GM18508 (cell line): ENCODE measurements around the gene TAF1.
"Not testable (repeated sequence)": the region's sequence is repeated elsewhere in the genome, so short reads cannot be mapped to it uniquely, and the experiment has no call there.

Experiments used
- ATAC-seq: cut with Tn5 transposase; IDR thresholded peaks from one replicate; pipeline ENCODE4 v1.9.1; 2021; ENCODE audit warnings: moderate number of reproducible peaks; ENCODE audit not compliant: insufficient read depth, unreplicated experiment

Gene TAF1

GRCh38 chrX:71432733-71433132 lies 66.6 kb downstream of the TAF1 start:
- ATAC-seq, result no peak

DNA sequence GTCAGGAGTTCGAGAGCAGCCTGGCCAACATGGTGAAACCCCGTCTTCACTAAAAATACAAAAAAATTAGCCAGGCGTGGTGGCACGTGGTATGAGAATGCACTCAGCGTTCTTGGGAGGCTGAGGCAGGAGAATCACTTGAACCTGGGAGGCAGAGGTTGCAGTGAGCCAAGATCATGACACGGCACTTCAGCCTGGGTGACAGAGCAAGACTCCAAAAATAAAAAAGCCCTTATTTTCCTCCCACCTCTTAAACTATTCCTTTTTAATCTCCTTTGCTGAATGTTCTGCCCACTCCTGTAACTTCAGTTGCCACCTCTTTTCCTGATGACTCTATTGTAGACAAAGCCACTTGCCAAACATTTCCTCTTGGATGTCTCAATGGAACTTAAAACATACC lies 72.6 kb downstream of the TAF1 start:
- no peak for ATAC-seq

DNA sequence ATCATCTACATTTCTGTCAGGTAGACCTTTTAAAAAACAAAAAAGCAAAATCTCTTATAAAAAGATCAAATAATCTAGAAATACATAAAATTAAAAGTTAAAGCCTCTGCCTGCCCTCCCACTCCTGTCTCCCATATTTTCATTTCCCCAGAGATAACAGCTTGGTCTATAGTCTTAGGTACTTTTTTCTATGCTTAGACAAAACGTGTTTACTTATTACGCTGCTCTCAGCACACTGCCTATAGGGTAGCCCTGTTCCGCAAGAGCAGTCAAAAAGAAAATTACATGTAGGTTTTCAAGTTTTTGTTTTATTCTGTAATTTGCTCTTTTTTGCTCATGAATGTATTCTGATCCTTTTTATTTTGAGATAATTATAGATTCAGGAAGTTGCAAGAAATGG lies 73.3 kb downstream of the TAF1 start:
- ATAC-seq, result no peak

- no peak for ATAC-seq
Measured at GRCh38 chrX:71439896-71440295, 73.7 kb downstream of the TAF1 start.

DNA sequence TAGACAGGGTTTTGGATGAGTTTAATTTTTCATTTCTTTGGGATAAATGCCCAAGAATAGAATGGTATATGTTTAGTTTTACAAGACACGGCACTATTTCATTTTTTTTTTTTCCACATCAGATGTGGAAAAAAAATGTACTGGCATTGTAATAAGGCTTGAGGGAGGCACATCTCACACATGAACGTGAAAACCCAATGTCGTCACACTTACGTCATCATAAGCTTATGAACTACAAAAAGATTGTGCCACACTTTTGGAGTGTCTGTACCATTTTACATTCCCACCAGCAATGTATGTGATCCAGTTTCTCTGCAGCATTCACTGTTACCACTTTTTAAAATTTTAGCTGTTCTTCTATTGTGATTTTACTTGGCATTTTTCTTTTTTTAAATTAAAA lies 74.2 kb downstream of the TAF1 start:
- ATAC-seq, result no peak

GRCh38 chrX:71441809-71442208 lies 75.7 kb downstream of the TAF1 start:
- ATAC-seq, result not testable (repeated sequence)

GRCh38 chrX:71450433-71451106 lies 84.4 kb downstream of the TAF1 start:
- ATAC-seq, result no peak

DNA sequence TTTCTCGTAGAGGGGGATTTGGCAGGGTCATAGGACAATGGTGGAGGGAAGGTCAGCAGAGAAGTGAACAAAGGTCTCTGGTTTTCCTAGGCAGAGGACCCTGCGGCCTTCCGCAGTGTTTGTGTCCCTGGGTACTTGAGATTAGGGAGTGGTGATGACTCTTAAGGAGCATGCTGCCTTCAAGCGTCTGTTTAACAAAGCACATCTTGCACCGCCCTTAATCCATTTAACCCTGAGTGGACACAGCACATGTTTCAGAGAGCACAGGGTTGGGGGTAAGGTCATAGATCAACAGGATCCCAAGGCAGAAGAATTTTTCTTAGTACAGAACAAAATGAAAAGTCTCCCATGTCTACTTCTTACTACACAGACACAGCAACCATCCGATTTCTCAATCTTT lies 85.4 kb downstream of the TAF1 start:
- not testable (repeated sequence) for ATAC-seq

DNA sequence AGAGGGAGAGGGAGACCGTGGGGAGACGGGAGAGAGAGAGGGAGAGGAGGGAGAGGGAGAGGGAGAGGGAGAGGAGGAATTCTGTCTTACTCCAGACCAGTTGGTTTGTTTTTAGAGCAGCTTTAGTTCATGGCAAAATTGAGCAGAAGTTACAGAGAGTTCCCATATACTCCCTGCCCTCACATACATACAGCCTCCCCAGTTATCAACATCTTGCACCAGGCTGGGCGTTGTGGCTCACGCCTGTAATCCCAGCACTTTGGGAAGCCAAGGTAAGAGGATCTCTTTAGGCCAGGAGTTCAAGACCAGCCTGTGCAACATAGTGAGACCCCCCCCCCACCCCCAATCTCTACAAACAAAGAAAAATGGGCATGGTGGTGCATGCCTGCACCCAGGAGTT lies 86.9 kb downstream of the TAF1 start:
- ATAC-seq, result no peak

- no peak for ATAC-seq
Measured at GRCh38 chrX:71454222-71454621, 88.1 kb downstream of the TAF1 start.

- no peak for ATAC-seq
Measured at GRCh38 chrX:71458866-71459265, 92.7 kb downstream of the TAF1 start.

GRCh38 chrX:71464968-71465367 lies 98.8 kb downstream of the TAF1 start:
- ATAC-seq, result no peak

GRCh38 chrX:71466979-71467523 lies 100.9 kb downstream of the TAF1 start:
- ATAC-seq, result no peak

DNA sequence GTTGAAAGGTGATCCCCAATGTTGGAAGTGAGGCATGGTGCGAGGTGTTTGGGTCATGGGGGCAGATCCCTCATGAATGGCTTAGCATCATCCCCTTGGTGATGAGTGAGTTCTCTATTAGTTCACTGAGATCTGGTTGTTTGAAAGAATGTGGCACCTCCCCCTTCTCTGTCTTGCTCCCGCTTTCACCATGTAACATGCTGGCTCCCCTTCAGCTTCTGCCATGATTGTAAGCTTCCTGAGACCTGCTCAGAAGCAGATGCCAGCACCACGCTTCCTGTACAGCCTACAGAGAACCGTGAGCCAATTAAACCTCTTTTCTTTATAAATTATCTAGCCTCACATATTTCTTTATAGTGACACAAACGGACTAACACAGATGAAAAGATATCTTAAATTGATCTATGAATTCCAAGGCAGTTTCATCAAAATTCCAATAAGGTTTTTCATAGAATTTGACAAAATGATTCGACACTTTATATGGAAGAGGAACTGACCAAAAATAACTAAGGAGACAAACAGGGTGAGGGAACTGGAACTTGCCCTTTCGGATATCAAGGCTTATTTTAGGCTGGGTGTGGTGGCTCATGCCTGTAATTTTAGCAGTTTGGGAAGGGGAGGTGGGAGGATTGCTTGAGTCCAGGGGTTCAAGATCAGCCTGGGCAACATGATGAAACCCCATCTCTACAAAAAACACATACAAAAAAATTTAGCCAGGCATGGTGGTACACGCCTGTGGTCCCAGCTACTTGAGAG lies 109.8 kb downstream of the TAF1 start:
- ATAC-seq, result no peak

DNA sequence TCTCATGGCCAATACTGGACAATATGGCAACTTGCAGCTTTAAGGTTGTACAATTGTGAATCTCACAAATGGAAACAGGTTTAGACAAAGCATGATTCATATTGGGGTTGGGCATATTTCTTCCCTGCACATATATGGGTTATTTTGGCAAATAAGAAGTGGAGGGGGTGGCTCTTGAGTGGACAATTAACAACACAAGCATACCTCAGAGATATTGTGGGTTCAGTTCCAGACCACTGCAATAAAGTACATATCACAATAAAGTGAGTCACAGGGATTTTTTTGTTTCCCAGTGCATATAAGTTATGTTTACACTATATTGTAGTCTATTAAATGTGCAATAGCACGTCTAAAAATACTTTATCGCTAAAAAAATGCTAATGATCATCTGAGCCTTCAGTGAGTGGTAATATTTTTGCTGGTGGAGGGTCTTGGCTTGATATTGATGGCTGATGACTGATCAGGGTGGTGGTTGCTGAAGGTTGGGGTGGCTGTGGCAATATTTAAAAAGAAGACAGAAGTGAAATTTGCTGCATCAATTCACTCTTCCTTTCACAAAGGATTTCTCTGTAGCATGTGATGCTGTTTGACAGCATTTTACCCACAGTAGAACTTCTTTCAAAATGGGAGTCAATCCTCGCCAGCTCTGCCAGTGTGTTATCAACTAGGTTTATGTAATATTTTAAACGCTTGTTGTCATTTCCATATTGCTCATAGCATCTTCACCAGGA lies 116.2 kb downstream of the TAF1 start:
- no peak for ATAC-seq

GRCh38 chrX:71487814-71488213 lies 121.7 kb downstream of the TAF1 start:
- ATAC-seq, result no peak

DNA sequence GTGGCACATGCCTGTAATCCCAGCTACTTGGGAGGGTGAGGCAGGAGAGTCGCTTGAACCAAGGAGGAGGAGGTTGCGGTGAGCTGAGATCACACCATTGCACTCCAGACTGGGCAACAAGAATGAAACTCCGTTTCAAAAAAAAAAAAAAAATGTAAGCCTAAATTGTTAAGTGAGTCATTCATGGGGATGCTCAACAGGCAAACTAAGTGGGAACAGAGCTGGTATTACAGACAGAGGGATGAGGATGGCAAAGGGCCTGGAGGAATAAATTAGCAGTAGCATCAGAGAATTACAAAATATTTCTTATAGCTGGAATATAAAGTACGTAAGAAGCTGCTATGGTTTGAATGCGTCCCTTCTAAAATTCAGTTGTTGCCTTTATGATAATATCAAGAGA lies 123.4 kb downstream of the TAF1 start:
- ATAC-seq, result no peak

DNA sequence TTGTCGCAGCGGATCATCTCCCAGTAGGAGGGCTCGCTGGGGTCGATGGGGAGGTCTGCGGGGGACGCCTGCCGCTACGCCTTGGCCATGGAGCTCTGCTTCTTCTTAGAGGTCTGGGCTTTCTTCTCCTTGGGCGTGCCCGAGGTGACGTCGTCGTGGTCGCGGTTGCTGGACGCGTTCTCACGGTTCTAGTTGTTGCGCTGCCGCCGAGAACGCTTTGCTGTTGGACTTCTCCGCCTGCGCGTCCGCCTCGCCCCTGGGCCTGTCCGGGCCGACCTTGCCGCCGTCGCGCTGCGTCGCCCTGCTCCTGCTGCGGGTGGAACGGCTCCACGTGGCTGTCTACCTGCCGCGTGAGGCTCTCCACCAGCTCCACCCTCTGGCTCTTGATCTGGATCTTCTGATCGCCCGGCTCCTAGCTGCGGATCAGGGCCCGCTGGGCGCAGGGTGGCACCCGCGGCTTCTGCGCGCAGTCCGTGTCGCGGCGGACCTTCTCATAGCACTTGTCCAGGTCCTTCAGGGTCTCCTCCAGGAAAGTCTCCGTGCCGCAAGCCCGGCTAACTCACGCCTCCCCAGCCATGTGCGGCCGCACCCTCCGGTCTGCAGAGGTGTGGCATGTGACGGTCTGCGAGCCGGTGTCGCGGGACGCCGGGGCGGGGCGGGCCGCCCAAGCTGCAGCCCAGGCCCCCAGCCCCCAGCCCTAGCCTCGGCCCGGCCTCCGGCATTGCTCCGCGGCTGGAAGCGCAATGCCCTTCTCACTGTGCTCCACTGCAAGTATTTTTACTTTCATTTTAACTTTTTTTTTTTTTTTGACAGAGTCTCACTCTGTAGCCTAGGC lies 126.3 kb downstream of the TAF1 start:
- no peak for ATAC-seq

DNA sequence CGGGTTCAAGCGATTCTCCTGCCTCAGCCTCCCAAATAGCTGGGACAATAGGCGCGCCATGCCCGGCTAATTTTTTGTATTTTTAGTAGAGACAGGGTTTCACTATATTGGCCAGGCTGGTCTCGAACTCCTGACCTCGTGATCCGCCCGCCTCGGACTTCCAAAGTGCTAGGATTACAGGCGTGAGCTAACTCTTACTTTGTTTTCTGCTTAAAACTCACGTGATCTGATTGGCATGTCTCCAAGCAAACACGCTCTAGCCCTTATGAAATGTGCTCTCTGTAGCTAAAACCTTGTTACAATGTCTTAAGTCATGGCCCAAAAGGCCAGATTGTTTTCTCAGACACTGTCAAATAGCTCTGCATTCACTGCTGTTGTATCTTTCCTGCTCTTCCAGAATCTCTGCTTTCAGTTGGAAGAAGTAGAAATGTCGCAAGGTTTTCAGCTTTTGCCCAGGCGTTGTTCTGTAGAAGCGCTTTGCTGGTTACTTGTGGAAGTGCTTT lies 127.0 kb downstream of the TAF1 start:
- ATAC-seq, result no peak

DNA sequence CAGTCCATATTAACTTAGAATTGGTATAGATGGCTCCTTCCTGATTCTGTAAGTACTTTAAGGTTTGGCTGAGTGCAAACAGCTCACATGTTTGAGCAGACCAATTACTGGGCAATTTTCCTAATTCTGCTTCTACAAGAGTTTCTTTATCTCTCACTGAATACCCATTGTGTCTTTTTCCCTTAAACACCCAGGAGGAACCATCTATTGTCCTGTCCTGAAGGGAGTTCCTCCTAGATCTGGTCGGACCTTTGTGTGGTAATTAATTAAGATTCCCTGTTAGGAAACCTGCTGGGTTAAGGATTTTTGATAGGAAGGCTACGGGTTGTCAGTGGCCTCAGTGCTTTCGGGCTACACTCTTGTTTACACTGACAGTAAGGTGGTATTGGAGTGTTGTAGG lies 129.8 kb downstream of the TAF1 start:
- not testable (repeated sequence) for ATAC-seq
